Measurements from ENCODE around the gene TBC1D7. TPM values are rescaled to one million over a fixed set of nuclear protein-coding genes. Genes with fewer than 3 reads are reported as not detected.

TBC1D7 gene
- total and polyA plus RNA-seq, 10 of the 15 experiments (the other 5 are each of a cell fraction or from before 2014, with no cell fraction given): 20.1 to 65.9 (median 31.3) TPM

GRCh38 chr6:13355043-13355945 lies 27.0 kb upstream of the TBC1D7 start (continued):
- 0 out of 2 replicates have a peak, but pooled peaks have one; percentile 39 for TF ChIP-seq RELB (IDR thresholded peaks at IDR 0.05; ENCODE audit: low read depth)
- TF ChIP-seq REST (IDR thresholded peaks at IDR 0.05; ENCODE audit: low read depth, low read length): no peak
- TF ChIP-seq RELA (IDR thresholded peaks at IDR 0.05; ENCODE audit: borderline replicate concordance, partially characterized antibody): no peak
- peak; percentile 74; the same call in 1 of the 2 replicates for TF ChIP-seq CBFB (IDR thresholded peaks at IDR 0.05; ENCODE audit: low read depth)
- TF ChIP-seq YBX1 (IDR thresholded peaks at IDR 0.05): no peak
- peak; percentile 95 for TF ChIP-seq RUNX3 (IDR thresholded peaks at IDR 0.05; ENCODE audit: low read length)
- no peak; the same call in 1 of the 2 replicates for TF ChIP-seq IKZF1 (conservative IDR thresholded peaks at IDR 0.05)
- peak; percentile 19 for TF ChIP-seq ZBED1 (IDR thresholded peaks at IDR 0.05; ENCODE audit: borderline replicate concordance)
- no peak for TF ChIP-seq SMAD5 (IDR thresholded peaks at IDR 0.05; ENCODE audit: low read depth)
- no peak for TF ChIP-seq CHD2 (IDR thresholded peaks at IDR 0.05; ENCODE audit: borderline replicate concordance, low read depth, low read length)
- peak; percentile 32; the same call in 1 of the 2 replicates for TF ChIP-seq PAX5 (IDR thresholded peaks at IDR 0.05; ENCODE audit: borderline replicate concordance, low read depth, low read length)
- TF ChIP-seq SMC3 (IDR thresholded peaks at IDR 0.05; ENCODE audit: borderline replicate concordance, low read length): no peak
- TF ChIP-seq NBN (IDR thresholded peaks at IDR 0.05): no peak
- TF ChIP-seq TCF3 (IDR thresholded peaks at IDR 0.05; ENCODE audit: borderline replicate concordance, insufficient read depth, low read depth, low read length): no peak
- TF ChIP-seq SUZ12 (IDR thresholded peaks at IDR 0.05; ENCODE audit: unreplicated experiment): no peak
- no peak for TF ChIP-seq CBX3 (IDR thresholded peaks at IDR 0.05; ENCODE audit: borderline replicate concordance, low read depth)
- no peak for TF ChIP-seq MTA3 (IDR thresholded peaks at IDR 0.05; ENCODE audit: borderline replicate concordance, low read length)
- TF ChIP-seq BCL3 (IDR thresholded peaks at IDR 0.05; ENCODE audit: borderline replicate concordance, insufficient read depth, low read depth, low read length, poor library complexity, severe bottlenecking): no peak
- no peak for TF ChIP-seq CTCF (IDR thresholded peaks at IDR 0.05 in 2 of 3, conservative IDR thresholded peaks at IDR 0.05 in 1 of 3; ENCODE audit: control insufficient read depth in 2 of 3, extremely low read depth in 1 of 3, insufficient read depth in 1 of 3, low read depth in 3 of 3, low read length in 3 of 3)
- no peak for TF ChIP-seq SIX5 (IDR thresholded peaks at IDR 0.05; ENCODE audit: low read depth, low read length, severe bottlenecking)
- TF ChIP-seq TBL1XR1 (IDR thresholded peaks at IDR 0.05; ENCODE audit: low read depth, low read length): no peak

Data from GM12878 (cell line).